Activated CD4-positive, alpha-beta T cell treated with anti-CD3 and anti-CD28 coated beads for 4 hours (primary cell): ENCODE data around the gene TRPV3.
"Not testable (repeated sequence)": the region's sequence is repeated elsewhere in the genome, so short reads cannot be mapped to it uniquely, and the experiment has no call there.

Experiments
- DNase-seq, 2 donors: peaks; one replicate each; pipeline ENCODE4 v3.0.0-alpha.2; 2020

Gene TRPV3

DNA sequence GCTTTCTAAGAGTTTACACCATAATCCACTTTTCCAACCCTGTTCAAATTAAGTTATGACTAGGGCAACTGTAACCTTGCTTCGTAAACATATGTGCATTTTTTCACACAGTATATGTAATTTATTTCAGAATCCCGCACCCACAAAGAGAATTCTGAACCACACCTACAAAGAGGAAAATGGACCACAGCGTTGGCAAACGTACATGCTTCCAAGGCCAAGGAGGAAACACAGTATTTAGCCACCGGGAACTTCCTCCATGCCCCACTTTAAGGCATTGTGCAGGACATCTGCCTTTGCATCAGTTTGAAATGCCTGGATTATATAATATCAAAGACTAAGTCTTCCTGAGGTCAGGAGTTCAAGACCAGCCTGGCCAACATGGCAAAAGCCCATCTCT is 88.1 kb downstream of the TRPV3 start:
- no peak for DNase-seq

DNA sequence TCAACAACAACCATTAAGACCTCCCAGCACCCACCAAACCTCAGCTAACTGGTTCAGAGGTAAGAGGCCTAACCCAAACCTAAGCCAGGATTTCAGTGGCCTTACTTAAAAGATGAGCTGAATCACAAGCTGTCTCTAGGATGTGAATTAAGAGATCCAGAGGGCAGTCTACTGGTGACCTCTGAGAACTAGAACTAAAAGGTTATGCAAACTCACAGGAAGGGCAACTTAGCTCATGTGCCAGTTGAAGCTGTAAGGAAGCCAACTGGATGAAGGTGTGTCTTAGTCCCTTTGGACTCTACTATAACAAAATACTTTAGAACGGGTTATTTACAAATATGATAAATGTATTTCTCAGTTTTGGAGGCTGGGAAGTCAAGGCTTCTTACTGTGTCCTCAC is 91.3 kb downstream of the TRPV3 start:
- not testable (repeated sequence) for DNase-seq
